Measurements from ENCODE around the gene LCE1A.

LCE1A gene

GRCh38 chr1:152827173-152827572 is at the start of gene LCE1A:
TSS of gene LCE1A (plus strand) at chr1:152827473. CDS start at chr1:152827473, 0 bp downstream.
- DNase-seq (ENCODE audit: low read depth, low spot score) = no peak

DNA sequence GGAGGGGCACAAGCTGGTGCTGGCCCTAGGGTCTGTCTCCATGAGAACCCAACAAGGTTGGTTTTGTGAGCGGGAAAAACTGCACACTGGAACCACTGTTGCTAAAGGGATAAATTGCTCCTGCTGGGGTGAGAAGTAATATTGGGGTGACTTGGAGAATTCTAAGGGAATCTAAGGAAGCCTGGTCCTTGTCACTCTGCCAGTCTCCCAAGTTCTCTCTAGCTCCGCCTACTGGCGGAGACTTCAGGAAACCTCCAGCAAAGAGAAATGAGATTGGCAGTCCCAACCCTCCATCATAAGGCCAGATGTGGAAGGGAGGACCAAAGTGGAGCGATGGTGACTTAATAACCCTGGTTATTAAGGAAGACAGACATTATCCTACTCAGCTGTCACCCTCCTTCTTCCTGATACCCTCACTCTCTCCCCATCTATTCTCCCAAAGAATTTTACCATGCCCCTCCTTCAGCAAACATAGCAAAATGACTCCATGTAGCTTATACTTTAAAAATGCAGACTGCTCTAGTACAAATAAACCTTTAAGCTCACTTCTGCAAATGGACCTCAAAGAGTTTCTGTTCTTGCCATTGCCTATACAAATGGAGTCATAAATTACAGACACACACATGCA is 49.6 kb upstream of the LCE1A start:
- DNase-seq (ENCODE audit: low read depth, low spot score) = no peak

GRCh38 chr1:152783095-152783494 is 44.2 kb upstream of the LCE1A start:
- no peak for DNase-seq (ENCODE audit: low read depth, low spot score)

DNA sequence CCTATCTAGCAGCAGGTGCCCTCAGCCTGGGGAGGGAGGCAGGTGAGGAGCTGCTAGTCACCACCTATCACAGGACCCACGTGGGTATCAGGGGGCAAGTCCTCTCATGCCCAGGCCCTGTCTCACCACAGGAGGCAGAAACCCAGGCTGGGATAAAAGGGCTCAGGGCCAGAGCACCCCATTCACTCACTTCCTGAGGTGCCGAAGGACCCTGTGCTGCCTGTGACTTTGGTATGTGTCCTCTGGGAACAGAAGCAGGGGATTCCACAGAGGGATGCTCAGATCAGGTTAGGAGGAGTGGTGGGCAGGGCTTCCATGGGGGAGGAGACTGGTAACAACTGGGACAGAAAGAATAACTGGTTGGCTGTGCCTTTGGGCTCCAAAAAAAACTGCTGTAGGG is 41.2 kb upstream of the LCE1A start, which contains the start of gene LCE1E:
Gene LCE1E, plus strand, starts transcription at position 181 of the 400 bp plus-strand sequence. CDS start 1,043 bp downstream, outside the sequence.
- no peak for DNase-seq (ENCODE audit: low read depth, low spot score)

DNA sequence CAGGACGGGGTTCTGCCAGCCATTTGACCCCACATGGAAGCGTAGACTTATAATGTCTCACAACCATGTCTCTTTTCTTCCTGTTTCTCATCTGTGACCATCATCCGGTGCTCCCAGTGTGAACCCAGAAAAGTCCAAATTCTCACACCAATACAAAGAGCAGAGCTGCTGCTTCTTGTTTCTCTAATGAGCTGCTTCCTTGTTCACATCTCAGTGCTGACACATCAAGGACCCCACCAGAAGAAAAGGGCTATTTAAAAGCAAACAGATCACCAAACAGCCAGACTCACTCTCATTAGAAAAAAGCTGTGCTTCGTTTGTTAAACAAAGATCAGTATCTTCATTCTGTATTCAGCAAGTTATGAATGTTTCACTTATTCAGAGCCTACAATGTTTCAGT is 31.6 kb upstream of the LCE1A start:
- DNase-seq (ENCODE audit: low read depth, low spot score) = no peak

DNA sequence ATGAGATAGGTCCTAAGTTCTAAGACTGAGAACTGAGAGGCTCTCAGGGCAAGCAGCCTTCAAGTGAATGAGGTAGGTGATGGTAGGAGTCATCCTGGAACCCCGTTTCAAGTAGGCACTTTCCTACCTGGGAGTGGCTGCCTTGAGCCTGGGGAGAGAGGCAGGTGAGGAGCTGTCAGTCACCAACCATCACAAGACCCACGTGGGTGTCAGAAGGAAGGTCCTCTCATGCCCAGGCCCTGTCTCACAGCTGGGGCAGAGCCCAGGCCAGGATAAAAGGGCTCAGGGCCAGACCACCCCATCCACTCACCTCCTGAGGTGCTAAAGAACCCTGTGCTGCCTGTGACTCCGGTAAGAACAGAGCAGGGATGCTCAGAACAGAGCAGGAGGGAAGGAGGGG is 30.9 kb upstream of the LCE1A start, which contains the start of gene LCE1D:
Gene LCE1D, plus strand, starts transcription at position 301 of the 400 bp plus-strand sequence. CDS start 1,074 bp downstream, outside the sequence.
- no peak for DNase-seq (ENCODE audit: low read depth, low spot score)

DNA sequence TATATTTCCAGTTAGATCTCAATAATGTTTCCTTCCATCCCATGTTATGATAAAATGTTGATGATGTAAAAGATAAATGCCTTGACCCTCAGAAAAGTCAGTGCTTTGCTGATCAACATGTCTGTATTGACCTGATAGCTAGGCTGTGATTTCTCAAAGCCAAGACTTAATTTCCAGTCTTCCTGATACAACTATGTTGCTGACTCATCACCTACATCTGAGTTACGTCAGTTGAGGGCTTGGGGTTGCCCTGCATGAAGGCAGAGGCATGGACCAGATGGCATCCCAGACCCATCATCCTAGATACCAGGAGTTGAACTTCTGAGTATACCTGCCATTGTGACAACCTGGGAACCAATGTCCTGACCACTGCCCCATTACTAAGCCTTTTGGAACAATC is 25.9 kb upstream of the LCE1A start:
- DNase-seq (ENCODE audit: low read depth, low spot score) = no peak

DNA sequence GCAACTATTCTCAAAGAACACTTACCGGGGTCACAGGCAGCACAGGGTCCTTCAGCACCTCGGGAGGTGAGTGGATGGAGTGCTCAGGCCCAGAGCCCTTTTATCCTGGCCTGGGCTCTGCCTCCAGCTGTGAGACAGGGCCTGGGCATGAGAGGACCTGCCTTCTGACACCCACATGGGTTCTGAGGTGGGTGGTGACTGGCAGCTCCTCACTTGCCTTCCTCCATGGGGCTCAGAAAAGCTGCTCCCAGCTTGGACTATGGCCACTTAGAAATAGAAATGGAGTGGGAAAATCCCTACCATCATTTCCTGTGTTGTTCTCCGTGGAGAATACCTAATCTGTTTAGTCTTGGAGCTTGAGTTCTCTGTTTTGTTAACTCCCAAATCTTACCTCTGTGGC is 20.7 kb upstream of the LCE1A start, which contains the start of gene LCE1C:
Gene LCE1C, minus strand, starts transcription at position 76 of the 400 bp plus-strand sequence. CDS start 1,173 bp downstream, outside the sequence.
- DNase-seq (ENCODE audit: low read depth, low spot score) = no peak

DNA sequence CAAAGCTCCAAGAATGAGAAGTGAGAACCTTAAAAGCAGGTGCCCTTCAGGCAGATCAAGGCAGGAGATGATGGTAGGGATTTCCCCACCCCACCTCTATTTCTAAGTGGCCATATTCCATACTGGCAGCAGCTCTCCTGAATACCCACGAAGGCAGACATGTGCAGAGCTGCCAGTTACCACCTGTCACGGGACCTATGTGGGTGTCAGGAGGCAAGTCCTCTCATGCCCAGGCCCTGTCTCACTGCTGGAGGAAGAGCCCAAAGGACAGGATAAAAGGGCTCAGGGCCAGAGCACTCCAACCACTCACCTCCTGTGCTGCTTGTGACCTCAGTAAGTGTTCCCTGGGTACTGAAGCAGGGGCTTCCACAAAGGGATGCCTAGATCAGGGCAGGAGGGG is 16.2 kb upstream of the LCE1A start:
- no peak for DNase-seq (ENCODE audit: low read depth, low spot score)

DNA sequence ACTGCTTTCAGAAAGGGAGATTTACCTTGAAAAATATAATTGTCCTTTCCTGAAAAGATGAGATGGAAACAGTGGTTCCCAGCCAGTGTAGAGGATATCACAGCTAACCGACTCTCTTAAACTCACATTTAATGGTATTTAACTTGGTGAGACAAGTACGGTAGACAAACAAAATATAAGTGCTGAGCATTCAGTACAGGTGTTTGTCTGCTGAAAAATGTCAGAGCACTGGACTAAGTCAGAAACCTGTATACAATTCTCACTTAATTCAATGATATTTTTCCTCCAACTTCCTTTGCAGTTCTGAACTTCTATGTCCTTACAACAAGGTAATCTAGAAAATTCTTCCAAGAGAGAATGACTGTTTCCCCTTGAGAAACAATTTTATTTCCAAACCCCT is 15.6 kb upstream of the LCE1A start, which contains the start of gene LCE1B:
Gene LCE1B, plus strand, starts transcription at position 301 of the 400 bp plus-strand sequence. CDS start 476 bp downstream, outside the sequence.
- no peak for DNase-seq (ENCODE audit: low read depth, low spot score)

DNA sequence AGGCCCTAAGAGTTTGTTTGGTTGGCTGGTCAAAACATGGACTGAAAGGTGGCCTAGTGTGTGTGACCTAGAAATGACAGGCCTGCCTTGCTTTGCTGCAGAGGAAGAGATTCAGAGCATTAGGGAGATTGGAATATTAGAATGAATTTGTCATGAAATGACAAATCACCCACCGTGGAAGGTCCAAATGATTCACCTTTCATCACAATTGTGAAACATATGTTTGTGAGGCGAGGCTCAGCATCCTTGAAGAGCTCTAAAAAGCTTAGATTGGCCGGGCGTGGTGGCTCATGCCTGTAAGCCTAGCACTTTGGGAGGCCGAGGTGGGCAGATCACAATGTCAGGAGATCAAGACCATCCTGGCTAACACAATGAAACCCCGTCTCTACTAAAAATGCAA is 10.0 kb upstream of the LCE1A start:
- DNase-seq (ENCODE audit: low read depth, low spot score) = no peak

DNA sequence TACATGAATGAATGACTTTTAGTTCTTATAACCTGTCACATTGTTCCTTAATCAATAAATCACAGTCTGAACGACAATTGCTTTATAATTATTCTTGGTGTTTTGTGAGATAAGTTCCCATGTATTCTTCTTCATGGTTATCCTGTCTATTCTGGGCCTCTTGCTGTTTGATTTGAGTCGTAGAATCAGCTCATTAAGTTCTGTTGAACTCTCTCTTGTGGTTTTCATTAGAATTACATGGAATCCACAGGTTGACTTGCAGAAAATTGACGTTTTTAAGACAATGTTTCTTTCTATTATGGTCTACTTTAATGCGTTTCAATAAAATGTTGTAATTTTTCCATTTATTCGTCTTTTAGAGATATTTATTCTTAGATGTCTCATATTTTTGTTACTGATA is 4.0 kb upstream of the LCE1A start:
- DNase-seq (ENCODE audit: low read depth, low spot score) = no peak

- DNase-seq (ENCODE audit: low read depth, low spot score) = no peak
Observed at GRCh38 chr1:152824964-152825363, 2.3 kb upstream of the LCE1A start.

GRCh38 chr1:152836870-152837269 is 9.6 kb downstream of the LCE1A start:
- DNase-seq (ENCODE audit: low read depth, low spot score) = no peak

GRCh38 chr1:152842556-152842955 is 15.3 kb downstream of the LCE1A start, which contains the start of gene LCE6A:
TSS of gene LCE6A (plus strand) at chr1:152842856. CDS start at chr1:152843521, 665 bp downstream.
- no peak for DNase-seq (ENCODE audit: low read depth, low spot score)

DNA sequence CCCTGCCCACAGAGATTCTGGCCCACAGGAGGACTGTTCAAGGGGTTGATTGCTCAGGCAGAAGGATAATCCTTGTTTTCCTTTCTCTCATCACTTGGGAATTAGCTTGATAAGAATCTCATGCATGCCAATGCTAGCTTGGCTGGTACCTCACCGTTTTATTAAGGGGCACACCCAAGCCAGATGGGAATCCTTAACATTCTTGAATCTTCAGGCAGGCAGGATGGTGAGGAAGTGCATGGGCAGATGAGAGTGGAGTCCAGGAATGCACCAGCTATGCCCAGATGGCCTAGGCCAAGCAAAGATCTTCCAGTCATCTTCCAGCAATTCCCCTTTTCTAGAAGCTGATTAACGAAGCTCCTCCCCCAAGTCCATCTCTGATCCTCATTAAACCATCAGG is 28.4 kb downstream of the LCE1A start:
- no peak for DNase-seq (ENCODE audit: low read depth, low spot score)

- no peak for DNase-seq (ENCODE audit: low read depth, low spot score)
Observed at GRCh38 chr1:152858062-152858461, 30.8 kb downstream of the LCE1A start.

DNA sequence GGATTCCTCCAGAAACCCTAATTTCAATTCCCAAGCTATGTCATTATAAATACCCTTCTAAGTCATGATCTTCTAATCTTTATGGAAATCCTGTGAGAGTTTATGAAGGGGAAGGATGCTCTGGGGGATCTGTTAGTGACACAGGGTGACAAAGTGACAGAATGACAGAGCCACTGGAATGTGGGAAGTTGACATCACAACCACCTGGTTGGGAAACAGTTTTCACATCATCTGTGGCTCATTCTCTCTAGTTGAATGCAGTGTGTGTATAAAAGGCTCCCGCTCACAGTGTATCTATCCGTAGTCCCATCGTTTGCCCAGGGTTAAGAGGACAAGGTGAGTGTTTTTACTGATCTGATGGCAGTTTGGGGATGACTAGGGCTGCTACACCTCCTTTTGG is 32.4 kb downstream of the LCE1A start, which contains the start of gene LCE7A:
Gene LCE7A, plus strand, starts transcription at position 301 of the 400 bp plus-strand sequence. CDS start 702 bp downstream, outside the sequence.
- no peak for DNase-seq (ENCODE audit: low read depth, low spot score)

DNA sequence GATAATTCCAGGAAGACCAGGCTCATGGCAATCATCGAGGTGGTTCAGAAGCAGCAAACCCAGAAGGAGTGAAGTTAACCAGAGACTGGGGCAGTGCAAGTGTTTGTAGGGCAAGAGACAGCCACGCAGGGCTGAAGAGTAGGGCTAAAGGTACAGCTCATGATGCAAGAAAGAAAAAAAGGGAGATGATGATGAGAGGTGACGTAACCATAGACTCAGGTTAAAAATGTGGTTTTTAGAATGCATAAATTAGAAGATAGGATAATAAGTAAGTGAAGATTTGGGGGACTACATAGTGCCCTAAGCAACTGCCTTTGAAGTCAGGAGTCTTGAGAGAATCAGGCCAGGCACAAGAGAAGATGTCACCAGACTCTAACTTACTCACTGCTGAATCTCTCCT is 32.9 kb downstream of the LCE1A start:
- DNase-seq (ENCODE audit: low read depth, low spot score) = no peak

DNA sequence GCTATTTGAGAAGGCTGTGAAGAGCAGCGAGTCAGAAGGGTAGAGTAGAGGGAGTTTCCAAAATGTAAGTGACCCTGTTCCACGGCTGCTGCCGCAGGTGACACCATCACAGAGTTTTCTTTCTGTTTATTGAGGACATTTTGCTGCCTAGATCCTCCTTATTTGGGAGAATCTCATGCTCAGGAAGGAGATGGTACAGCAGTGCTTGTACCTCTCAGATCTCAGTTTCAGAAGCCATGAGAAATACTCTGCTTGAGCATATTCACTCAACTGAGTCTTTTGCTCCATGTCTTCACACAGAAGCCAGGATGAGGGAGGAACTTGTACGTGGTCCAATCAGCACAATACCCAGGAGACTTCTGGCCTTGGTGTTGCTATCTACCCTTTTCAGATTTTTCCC is 34.1 kb downstream of the LCE1A start:
- DNase-seq (ENCODE audit: low read depth, low spot score) = no peak

DNA sequence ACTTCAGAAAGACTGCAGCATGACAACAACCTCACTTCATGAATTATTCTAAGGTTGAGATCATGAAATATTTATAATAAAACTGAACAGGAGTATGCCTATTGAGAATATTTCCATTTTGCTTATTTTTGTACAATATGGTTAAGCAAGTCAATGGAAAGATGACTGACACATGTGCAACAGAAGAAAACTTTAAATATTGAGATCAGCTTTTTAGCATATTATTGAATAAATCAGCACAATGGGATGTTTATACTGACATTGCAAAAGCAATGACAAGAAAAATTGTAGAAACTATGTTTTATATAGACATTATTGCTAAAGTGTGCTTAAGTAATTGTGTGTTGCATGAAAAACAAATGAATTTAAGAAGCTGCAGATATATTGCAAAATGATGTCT is 37.2 kb downstream of the LCE1A start:
- no peak for DNase-seq (ENCODE audit: low read depth, low spot score)

- DNase-seq (ENCODE audit: low read depth, low spot score) = no peak
Observed at GRCh38 chr1:152866321-152866720, 39.0 kb downstream of the LCE1A start.

GRCh38 chr1:152869808-152870419 is 42.6 kb downstream of the LCE1A start:
- DNase-seq (ENCODE audit: low read depth, low spot score) = no peak
